HFFc6 (cell line): Measurements from ENCODE around the gene KRT28. TPM values are rescaled to one million over a fixed set of nuclear protein-coding genes. Genes with fewer than 3 reads are reported as not detected.
A peak's percentile ranks its signal among the peaks of the same experiment; 100 is the strongest.
"Not testable (repeated sequence)": the region's sequence is repeated elsewhere in the genome, so short reads cannot be mapped to it uniquely, and the experiment has no call there.

Source experiments
- DNase-seq: peaks from one replicate; pipeline ENCODE4 v3.0.0-alpha.2; 2018
- H3K27ac Mint-ChIP-seq: 2 replicates; pipeline ENCODE4 v1.8.0; 2020; ENCODE audit warnings: mild to moderate bottlenecking, mixed read lengths
- H3K27me3 Mint-ChIP-seq: 2 replicates; pipeline ENCODE4 v1.8.0; 2021; ENCODE audit warnings: mild to moderate bottlenecking, moderate library complexity, mixed read lengths; ENCODE audit not compliant: insufficient read depth
- H3K36me3 Mint-ChIP-seq: 2 replicates; pipeline ENCODE4 v1.8.0; 2021; ENCODE audit warnings: low read depth, mixed read lengths
- H3K4me1 Mint-ChIP-seq: 2 replicates; pipeline ENCODE4 v1.8.0; 2020; ENCODE audit warnings: low read depth, mixed read lengths
- H3K4me3 Mint-ChIP-seq: 2 replicates; pipeline ENCODE4 v1.8.0; 2020; ENCODE audit warnings: mild to moderate bottlenecking, moderate library complexity, mixed read lengths
- H3K9me3 Mint-ChIP-seq: 2 replicates; pipeline ENCODE4 v1.8.0; 2020; ENCODE audit warnings: mild to moderate bottlenecking, mixed read lengths
- CTCF ChIP-seq: fragments of 200-600 bp; sonication (generic); IDR thresholded peaks from 2 replicates; pipeline ENCODE4 v1.5.0; 2021; ENCODE audit warnings: antibody characterized with exemption, mild to moderate bottlenecking
- total RNA-seq, 6 experiments: library from RNA; stranded (reverse); fragmentation: NEBNext Ultra II Directional; extraction: Animal tissue kit (Norgen Biotek cat#: 25700); gene quantifications; 2 replicates in 1 of 6; 3 replicates in 5 of 6; pipeline ENCODE4 v1.2.3, GENCODE V29; 2021

KRT28 gene
- total RNA-seq, 6 experiments from 2014 or later = not detected

DNA sequence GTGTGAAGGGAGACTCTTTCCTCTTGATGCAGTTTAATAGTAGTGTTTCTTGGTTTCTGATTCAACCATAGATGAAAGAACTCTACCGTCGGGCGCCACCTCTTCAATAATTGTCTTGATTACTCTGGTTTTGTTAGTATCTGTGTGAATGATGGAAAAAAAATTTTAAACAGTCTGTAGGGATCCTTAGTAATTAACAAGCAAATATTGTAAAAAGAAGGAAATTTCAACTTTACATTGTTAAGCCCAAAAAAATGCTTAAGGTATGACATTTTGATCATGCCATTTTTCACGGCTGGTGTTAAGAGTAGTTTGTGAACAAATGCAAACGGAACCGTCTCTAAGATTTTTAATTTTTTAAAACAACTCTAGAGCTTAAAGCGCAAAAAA lies 18.6 kb upstream of the KRT28 start:
- peaks cover 42% of the 10 kb centered on the region for H3K36me3 Mint-ChIP-seq
- no peaks in the 10 kb centered on the region for H3K9me3 Mint-ChIP-seq

DNA sequence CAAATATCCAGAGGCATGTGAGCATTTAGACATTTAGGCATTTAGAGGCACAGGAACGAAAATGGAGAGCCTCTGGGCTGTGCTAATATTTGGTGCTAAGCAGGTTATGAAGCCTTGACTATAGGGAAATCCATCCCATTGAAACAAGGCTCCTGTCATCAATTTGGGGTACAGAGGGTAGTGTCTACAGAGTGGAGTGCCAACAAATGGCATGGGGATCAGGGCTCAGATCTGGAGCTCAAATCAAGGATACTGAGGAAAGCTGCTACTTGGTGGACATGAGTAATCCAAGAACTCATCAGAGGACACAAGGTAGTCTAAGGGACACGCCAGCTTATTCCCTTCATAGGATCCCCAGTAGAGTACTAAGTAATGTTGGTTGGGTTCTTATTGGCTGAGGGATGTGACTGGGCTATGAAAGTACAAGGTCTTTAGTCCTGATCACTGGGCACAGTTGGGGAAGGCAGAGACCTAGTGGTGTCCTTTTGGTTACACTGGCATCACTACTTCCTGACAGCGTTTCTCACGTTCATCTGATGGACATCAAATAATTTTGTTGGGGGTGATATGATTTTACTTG lies 17.4 kb upstream of the KRT28 start:
- no peaks in the 10 kb centered on the region for H3K27me3 Mint-ChIP-seq
- peak overlapping the region; percentile 97 for H3K4me3 Mint-ChIP-seq
- H3K27ac Mint-ChIP-seq = peak overlapping the region; percentile 73
- no peak for TF ChIP-seq CTCF
- H3K9me3 Mint-ChIP-seq = no peaks in the 10 kb centered on the region
- peaks cover 58% of the 10 kb centered on the region for H3K4me1 Mint-ChIP-seq
- H3K36me3 Mint-ChIP-seq = peaks cover 39% of the 10 kb centered on the region
- no peak for DNase-seq

More for the DNA sequence above, 18.6 kb upstream of the KRT28 start:
- Mint-ChIP-seq H3K27me3 (no peaks in the 10 kb centered on the region), H3K4me3 (peak overlapping the region; percentile 97), H3K27ac (peak overlapping the region; percentile 93), H3K4me1 (peaks cover 62% of the 10 kb centered on the region)
- DNase-seq = no peak
- TF ChIP-seq CTCF = no peak

- Mint-ChIP-seq H3K27me3 (no peaks in the 10 kb centered on the region), H3K27ac (peak overlapping the region; percentile 45; the same call in 1 of the 2 replicates), H3K4me1 (peaks cover 52% of the 10 kb centered on the region), H3K4me3 (no peak overlapping the region), H3K36me3 (peaks cover 35% of the 10 kb centered on the region), H3K9me3 (no peaks in the 10 kb centered on the region)
- no peak for TF ChIP-seq CTCF
- DNase-seq = no peak
Observed at GRCh38 chr17:40816569-40816968, 16.8 kb upstream of the KRT28 start.

DNA sequence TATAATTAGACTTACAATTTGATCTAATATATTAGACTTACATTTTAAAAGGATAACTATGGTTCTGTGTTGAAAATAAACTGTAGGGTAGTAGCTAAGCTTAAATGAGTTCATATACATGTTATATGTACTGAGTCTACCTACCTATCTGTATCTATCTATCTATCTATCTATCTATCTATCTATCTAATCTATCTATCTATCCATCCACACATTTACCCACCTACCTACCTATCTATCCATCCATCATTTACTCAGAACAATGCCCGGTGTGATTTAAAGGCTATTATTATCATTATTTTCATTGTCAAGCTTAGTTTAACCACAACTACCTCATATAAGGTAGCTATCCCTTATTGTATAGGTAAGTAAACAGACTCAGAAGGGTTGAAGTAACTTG lies 15.6 kb upstream of the KRT28 start:
- Mint-ChIP-seq H3K4me3 (no peak overlapping the region), H3K36me3 (peaks cover 34% of the 10 kb centered on the region), H3K9me3 (no peaks in the 10 kb centered on the region), H3K27me3 (no peaks in the 10 kb centered on the region; the same call in 1 of the 2 replicates), H3K4me1 (peaks cover 46% of the 10 kb centered on the region), H3K27ac (no peak overlapping the region)
- DNase-seq = no peak
- no peak for TF ChIP-seq CTCF

- H3K27ac Mint-ChIP-seq, H3K4me3 Mint-ChIP-seq, DNase-seq, H3K9me3 Mint-ChIP-seq, H3K27me3 Mint-ChIP-seq: not testable (repeated sequence)
- peaks cover 26% of the 10 kb centered on the region for H3K36me3 Mint-ChIP-seq
- H3K4me1 Mint-ChIP-seq = peaks cover 46% of the 10 kb centered on the region
Observed at GRCh38 chr17:40814657-40815056, 14.9 kb upstream of the KRT28 start.

- H3K27me3 Mint-ChIP-seq = no peaks in the 10 kb centered on the region; the same call in 1 of the 2 replicates
- peaks cover 23% of the 10 kb centered on the region for H3K36me3 Mint-ChIP-seq
- H3K4me3 Mint-ChIP-seq = 0 out of 2 replicates have a peak overlapping the region, but pooled peaks have one; percentile 3
- DNase-seq = peak; percentile 36
- H3K9me3 Mint-ChIP-seq = no peaks in the 10 kb centered on the region
- H3K27ac Mint-ChIP-seq = no peak overlapping the region
- no peak for TF ChIP-seq CTCF
- H3K4me1 Mint-ChIP-seq = peaks cover 47% of the 10 kb centered on the region
Observed at GRCh38 chr17:40813804-40814203, 14.0 kb upstream of the KRT28 start.
